ENCODE measurements around the gene ASB13. TPM values are rescaled to one million over a fixed set of nuclear protein-coding genes. Genes with fewer than 3 reads are reported as not detected.

Gene ASB13
- total RNA-seq, 8 experiments from 2014 or later = 7.2 to 22.3 (median 10.8) TPM

DNA sequence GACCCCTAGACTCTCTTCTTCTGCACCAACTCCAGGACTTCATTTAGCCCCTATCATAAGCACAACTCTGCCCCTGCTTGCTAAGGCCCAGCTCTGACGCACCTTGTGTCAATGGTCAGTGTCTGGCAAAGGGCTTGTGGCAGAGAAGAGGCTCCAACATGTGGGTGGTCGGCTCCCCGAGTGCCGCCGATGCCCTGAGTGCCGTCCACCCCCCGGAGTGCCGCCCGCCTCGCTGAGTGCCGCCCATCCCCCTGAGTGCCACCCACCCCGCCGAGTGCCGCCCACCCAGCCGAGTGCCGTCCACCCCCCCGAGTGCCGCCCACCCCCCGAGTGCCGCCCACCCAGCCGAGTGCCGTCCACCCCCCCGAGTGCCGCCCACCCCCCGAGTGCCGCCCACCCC, 50.3 kb downstream of the ASB13 start:
- Histone ChIP-seq H3K4me3 (no peak overlapping the region), H3K27ac (no peak overlapping the region), H3K4me1 (replicated peaks in 1 of 2) (peaks cover 14 to 16% of the 10 kb centered on the region in 2 donors)
- WGBS, 10 experiments = 100% methylated on average over 1 of the region's 26 CpGs; no CpG with 5 or more reads in 9 of the 10 experiments
- ATAC-seq (replicated peaks in 6 of 8) = no peak
- in situ Hi-C loops (cut with MboI; ENCODE audit: low pct_unique_long_range_greater_than_20kb in 2 of 9, low sequenced_read_pairs in 9 of 9, unreplicated experiment in 9 of 9) = loop anchor here in 2 of 9 experiments (25.0 kb wide), 2 partner anchors 154 to 779 kb away; partner anchors contain the start of gene AKR1E2 (in 1 of the 2)

DNA sequence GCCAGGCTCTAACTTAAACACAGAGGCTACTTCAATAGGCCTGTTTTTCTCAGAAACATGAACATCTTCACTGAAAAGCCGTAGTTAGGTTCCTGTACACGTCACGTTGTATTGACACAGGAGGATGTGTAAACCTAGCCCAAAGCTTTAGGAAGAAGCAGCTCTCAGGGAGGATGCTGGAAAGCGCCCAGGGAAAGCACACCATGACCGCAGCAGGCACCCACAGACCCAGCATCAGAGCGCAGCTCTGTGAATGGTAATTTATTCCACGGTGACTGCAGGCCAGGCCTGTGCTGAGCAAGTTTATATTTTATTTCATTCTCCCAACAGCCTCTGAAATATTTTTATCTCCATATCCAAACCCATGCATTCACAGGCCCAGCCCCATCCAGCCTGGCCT, 51.1 kb downstream of the ASB13 start:
- in situ Hi-C loops (cut with MboI; ENCODE audit: low pct_unique_long_range_greater_than_20kb in 2 of 9, low sequenced_read_pairs in 9 of 9, unreplicated experiment in 9 of 9) = loop anchor here in 2 of 9 experiments (25.0 kb wide), 2 partner anchors 153 to 778 kb away; partner anchors contain the start of gene AKR1E2 (in 1 of the 2)
- WGBS, 10 experiments = 80 to 100% (median 92%) methylated on average over 1 to 5 of the region's 7 CpGs; no CpG with 5 or more reads in 3 of the 10 experiments
- Histone ChIP-seq H3K4me1 (replicated peaks in 1 of 2) (peaks cover 14 to 16% of the 10 kb centered on the region in 2 donors), H3K27ac (no peak overlapping the region), H3K4me3 (no peak overlapping the region)
- ATAC-seq (replicated peaks in 6 of 8) = peak in 2 of 8 experiments; percentile 31 to 71

GRCh38 chr10:5614155-5614721, 52.2 kb downstream of the ASB13 start:
- Histone ChIP-seq H3K27ac (no peak overlapping the region), H3K4me1 (replicated peaks in 1 of 2) (peaks cover 8 to 11% of the 10 kb centered on the region in 2 donors), H3K4me3 (no peak overlapping the region)
- WGBS, 10 experiments = 43 to 100% (median 96%) methylated on average over 2 to 3 of the region's 4 CpGs; no CpG with 5 or more reads in 4 of the 10 experiments
- in situ Hi-C loops (cut with MboI; ENCODE audit: low pct_unique_long_range_greater_than_20kb in 2 of 9, low sequenced_read_pairs in 9 of 9, unreplicated experiment in 9 of 9) = loop anchor here in 2 of 9 experiments (25.0 kb wide), 2 partner anchors 152 to 777 kb away; partner anchors contain the start of gene AKR1E2 (in 1 of the 2)
- peak in 2 of 8 experiments; percentile 21 to 43 for ATAC-seq (replicated peaks in 6 of 8)

- WGBS, 10 experiments = 65 to 100% (median 97%) methylated on average over 1 to 8 of the region's 13 CpGs; no CpG with 5 or more reads in 2 of the 10 experiments
These were observed 52.8 kb downstream of the ASB13 start for GRCh38 chr10:5613481-5614154.

GRCh38 chr10:5611899-5612680, 54.3 kb downstream of the ASB13 start:
- WGBS, 10 experiments = 81 to 100% (median 93%) methylated on average over 2 to 9 of the region's 15 CpGs; no CpG with 5 or more reads in 1 of the 10 experiments
- in situ Hi-C loops (cut with MboI; ENCODE audit: low pct_unique_long_range_greater_than_20kb in 2 of 9, low sequenced_read_pairs in 9 of 9, unreplicated experiment in 9 of 9) = loop anchor here in 2 of 9 experiments (25.0 kb wide), 2 partner anchors 150 to 775 kb away; partner anchors contain the start of gene AKR1E2 (in 1 of the 2)

More at GRCh38 chr10:5613481-5614154, 52.8 kb downstream of the ASB13 start:
- Histone ChIP-seq H3K4me3 (no peak overlapping the region), H3K27ac (no peak overlapping the region), H3K4me1 (replicated peaks in 1 of 2) (peaks cover 4 to 5% of the 10 kb centered on the region in 2 donors)
- ATAC-seq (replicated peaks in 6 of 8) = peak in 2 of 8 experiments; percentile 7 to 46
- in situ Hi-C loops (cut with MboI; ENCODE audit: low pct_unique_long_range_greater_than_20kb in 2 of 9, low sequenced_read_pairs in 9 of 9, unreplicated experiment in 9 of 9) = loop anchor here in 2 of 9 experiments (25.0 kb wide), 2 partner anchors 151 to 776 kb away; partner anchors contain the start of gene AKR1E2 (in 1 of the 2)

DNA sequence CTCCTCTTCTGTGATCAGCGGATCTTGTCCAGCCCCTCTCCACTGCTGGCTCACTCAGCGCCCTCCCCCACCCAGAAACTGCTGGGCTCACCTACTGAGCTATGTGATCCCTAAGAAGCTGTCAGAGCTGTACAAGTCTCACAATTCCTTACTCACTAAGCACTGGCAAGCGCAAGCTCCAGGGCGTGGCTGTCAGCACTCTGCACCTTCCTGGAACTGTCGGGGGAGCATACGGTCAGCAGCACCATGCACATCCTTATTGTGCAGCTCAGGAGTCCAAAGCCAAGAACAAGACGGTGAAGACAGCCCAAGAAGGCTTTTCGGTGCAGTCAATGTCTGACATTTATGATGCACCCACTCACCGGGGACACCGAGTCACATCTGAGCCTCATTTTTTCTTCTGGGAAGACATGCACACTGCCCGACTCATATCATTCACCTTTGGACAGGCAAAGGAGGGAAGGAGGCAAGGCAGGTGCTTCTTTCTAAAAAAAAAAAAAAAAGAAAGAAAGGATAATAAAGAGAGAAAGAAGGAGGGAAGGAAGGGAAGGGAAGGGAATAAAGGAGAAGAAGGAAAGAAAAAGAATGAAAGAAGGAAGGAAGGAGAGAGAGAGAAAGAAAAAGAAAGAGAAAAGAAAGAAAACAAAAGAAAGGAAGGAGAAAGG, 56.3 kb downstream of the ASB13 start:
- in situ Hi-C loops (cut with MboI; ENCODE audit: low pct_unique_long_range_greater_than_20kb in 2 of 9, low sequenced_read_pairs in 9 of 9, unreplicated experiment in 9 of 9) = loop anchor here in 2 of 9 experiments (25.0 kb wide), 2 partner anchors 148 to 773 kb away; partner anchors contain the start of gene AKR1E2 (in 1 of the 2)
- Histone ChIP-seq H3K4me1 (replicated peaks in 1 of 2) (peaks cover 0 to 5% of the 10 kb centered on the region in 2 donors), H3K4me3 (no peak overlapping the region), H3K27ac (no peak overlapping the region)
- 17 to 79% (median 61%) methylated on average over 2 to 8 of the region's 11 CpGs; no CpG with 5 or more reads in 1 of the 10 experiments for WGBS, 10 experiments
- ATAC-seq (replicated peaks in 6 of 8) = peak in 3 of 8 experiments; percentile 60 to 89 (median 61)

More at GRCh38 chr10:5611899-5612680, 54.3 kb downstream of the ASB13 start:
- Histone ChIP-seq H3K4me1 (replicated peaks in 1 of 2) (peaks cover 0 to 5% of the 10 kb centered on the region in 2 donors), H3K4me3 (no peak overlapping the region), H3K27ac (no peak overlapping the region)
- no peak for ATAC-seq (replicated peaks in 6 of 8)

DNA sequence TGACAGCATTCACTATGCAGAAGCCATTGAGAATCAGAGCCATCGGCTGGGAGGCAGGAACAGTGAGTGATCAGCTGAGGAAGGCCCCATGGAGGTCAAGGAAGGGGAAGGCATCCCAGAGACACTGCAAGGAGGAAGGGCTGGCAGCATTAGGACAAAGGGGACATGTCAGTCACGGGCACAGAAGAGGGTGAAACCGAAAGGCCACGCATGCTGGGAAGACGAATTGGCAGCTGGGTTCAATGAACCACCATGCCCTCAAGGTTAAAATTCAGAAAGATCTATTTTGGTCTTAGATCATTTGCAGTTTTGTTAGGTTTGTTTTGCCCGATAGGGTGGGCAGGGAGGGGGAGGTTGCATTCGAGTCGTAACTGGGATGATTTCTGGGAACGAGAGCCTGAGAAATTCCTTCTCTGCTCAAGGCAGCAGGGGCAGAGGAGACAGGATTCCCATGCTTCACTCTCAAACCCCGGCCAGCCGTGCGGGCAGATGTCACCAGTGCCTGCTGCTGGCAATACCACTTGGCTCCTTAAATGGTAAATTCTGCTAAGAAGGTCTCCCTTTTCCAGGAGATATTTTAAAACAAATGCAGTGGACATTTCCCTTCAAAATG, 57.7 kb downstream of the ASB13 start:
- no peak overlapping the region for H3K27ac ChIP-seq
- in situ Hi-C loops (cut with MboI; ENCODE audit: low pct_unique_long_range_greater_than_20kb in 2 of 9, low sequenced_read_pairs in 9 of 9, unreplicated experiment in 9 of 9) = loop anchor here in 2 of 9 experiments (25.0 kb wide), 2 partner anchors 146 to 771 kb away; partner anchors contain the start of gene AKR1E2 (in 1 of the 2)
- H3K4me3 ChIP-seq = no peak overlapping the region
- H3K4me1 ChIP-seq (replicated peaks in 1 of 2) = peaks cover 0 to 5% of the 10 kb centered on the region in 2 donors
- WGBS, 10 experiments = 20 to 88% (median 56%) methylated on average over 1 to 6 of the region's 12 CpGs; no CpG with 5 or more reads in 2 of the 10 experiments
- peak in 2 of 8 experiments; percentile 7 to 73 for ATAC-seq (replicated peaks in 6 of 8)

- in situ Hi-C loops (cut with MboI; ENCODE audit: low pct_unique_long_range_greater_than_20kb in 2 of 9, low sequenced_read_pairs in 9 of 9, unreplicated experiment in 9 of 9) = loop anchor here in 2 of 9 experiments (25.0 kb wide), 2 partner anchors 145 to 770 kb away; partner anchors contain the start of gene AKR1E2 (in 1 of the 2)
- no peak overlapping the region for H3K4me3 ChIP-seq
- 100% methylated on average over 1 of the region's 7 CpGs; no CpG with 5 or more reads in 7 of the 10 experiments for WGBS, 10 experiments
- no peak overlapping the region for H3K27ac ChIP-seq
- no peak for ATAC-seq (replicated peaks in 6 of 8)
- H3K4me1 ChIP-seq (replicated peaks in 1 of 2) = peaks cover 0 to 5% of the 10 kb centered on the region in 2 donors
These were observed 58.8 kb downstream of the ASB13 start for GRCh38 chr10:5607594-5607993.

GRCh38 chr10:5606864-5607263, 59.5 kb downstream of the ASB13 start:
- no peak for ATAC-seq (replicated peaks in 6 of 8)
- WGBS, 10 experiments = 63 to 100% (median 82%) methylated on average over 1 to 5 of the region's 10 CpGs; no CpG with 5 or more reads in 2 of the 10 experiments
- no peak overlapping the region for H3K4me3 ChIP-seq
- H3K4me1 ChIP-seq (replicated peaks in 1 of 2) = peaks cover 0 to 5% of the 10 kb centered on the region in 2 donors
- in situ Hi-C loops (cut with MboI; ENCODE audit: low pct_unique_long_range_greater_than_20kb in 2 of 9, low sequenced_read_pairs in 9 of 9, unreplicated experiment in 9 of 9) = loop anchor here in 2 of 9 experiments (25.0 kb wide), 2 partner anchors 145 to 770 kb away; partner anchors contain the start of gene AKR1E2 (in 1 of the 2)
- H3K27ac ChIP-seq = no peak overlapping the region

DNA sequence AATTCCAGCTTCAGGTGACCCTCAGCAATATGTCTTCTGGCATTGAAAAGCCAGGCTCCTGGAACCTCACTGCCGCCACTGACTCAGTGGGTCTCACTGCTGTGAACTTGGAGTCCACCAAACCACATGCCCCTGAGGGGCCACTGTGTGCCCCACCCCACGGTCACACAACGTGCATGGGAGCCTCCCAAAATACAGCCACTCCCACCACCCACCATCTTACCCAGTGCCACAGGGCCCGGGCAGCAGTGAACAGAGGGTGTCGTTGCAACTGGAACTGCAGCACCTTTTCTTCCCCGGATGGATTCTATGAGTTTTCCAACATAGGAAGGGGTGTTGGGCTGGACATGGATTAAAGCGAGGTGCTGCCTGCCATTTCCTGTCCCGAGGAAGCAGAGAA, 60.1 kb downstream of the ASB13 start:
- Histone ChIP-seq H3K27ac (no peak overlapping the region), H3K4me1 (replicated peaks in 1 of 2) (peaks cover 0 to 5% of the 10 kb centered on the region in 2 donors), H3K4me3 (no peak overlapping the region)
- in situ Hi-C loops (cut with MboI; ENCODE audit: low pct_unique_long_range_greater_than_20kb in 2 of 9, low sequenced_read_pairs in 9 of 9, unreplicated experiment in 9 of 9) = loop anchor here in 2 of 9 experiments (25.0 kb wide), 2 partner anchors 144 to 769 kb away; partner anchors contain the start of gene AKR1E2 (in 1 of the 2)
- no peak for ATAC-seq (replicated peaks in 6 of 8)
- 78 to 100% (median 100%) methylated on average over 1 to 3 of the region's 8 CpGs; no CpG with 5 or more reads in 3 of the 10 experiments for WGBS, 10 experiments

DNA sequence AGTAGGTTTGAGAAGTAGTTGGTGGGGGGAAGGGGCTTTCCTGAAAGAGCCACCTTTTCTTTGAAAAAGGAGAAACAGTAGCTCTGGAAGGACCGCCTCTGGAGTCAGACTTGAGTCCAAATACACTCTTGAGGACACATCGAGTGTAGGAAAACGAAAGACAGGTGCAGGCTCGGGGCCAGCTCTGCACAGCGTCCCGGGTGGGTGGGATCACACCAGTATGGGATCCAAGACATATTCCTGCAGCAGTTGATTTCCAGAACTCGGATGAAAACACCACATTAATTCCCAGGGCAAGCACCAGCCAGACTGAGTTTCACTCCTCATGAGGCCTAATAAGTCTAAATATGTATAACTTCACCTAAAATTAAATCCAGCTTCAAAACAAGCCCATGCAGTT, 61.4 kb downstream of the ASB13 start:
- Histone ChIP-seq H3K4me1 (replicated peaks in 1 of 2) (peaks cover 0 to 5% of the 10 kb centered on the region in 2 donors), H3K4me3 (no peak overlapping the region), H3K27ac (no peak overlapping the region)
- in situ Hi-C loops (cut with MboI; ENCODE audit: low pct_unique_long_range_greater_than_20kb in 2 of 9, low sequenced_read_pairs in 9 of 9, unreplicated experiment in 9 of 9) = loop anchor here in 2 of 9 experiments (25.0 kb wide), 2 partner anchors 143 to 768 kb away; partner anchors contain the start of gene AKR1E2 (in 1 of the 2)
- 42 to 100% (median 80%) methylated on average over 2 to 7 of the region's 7 CpGs; no CpG with 5 or more reads in 4 of the 10 experiments for WGBS, 10 experiments
- ATAC-seq (replicated peaks in 6 of 8) = no peak

Measured in motor neuron (in vitro differentiated cells).